LNCAP (cell line): ENCODE measurements around the gene MACROD2.

ENCODE experiments used
- TF ChIP-seq, protein P1 (sequence below): fragments of 450-650 bp; IDR thresholded peaks from 2 replicates; pipeline ENCODE4 v1.5.1; 2017; ENCODE audit warnings: mild to moderate bottlenecking

MACROD2 gene

DNA sequence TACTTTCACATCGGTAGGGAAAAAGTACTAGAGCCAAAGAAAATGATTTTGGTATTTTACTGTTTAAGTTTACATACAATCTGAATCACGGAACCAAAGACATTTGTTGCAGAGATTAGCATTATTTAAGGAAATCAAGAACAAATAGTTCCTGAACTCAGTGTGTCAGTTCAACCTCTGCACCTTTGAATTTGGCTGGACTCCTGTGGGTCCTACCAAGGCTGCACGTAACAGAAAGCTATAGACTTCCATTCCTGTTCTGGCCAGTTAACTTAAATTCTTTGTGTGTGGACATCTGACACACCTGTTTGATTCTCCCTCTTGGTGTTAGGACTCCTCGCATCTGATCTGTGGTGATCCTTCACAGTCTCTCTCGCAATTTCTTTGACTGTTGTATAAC lies 69.6 kb downstream of the MACROD2 start:
- TF ChIP-seq, protein P1, sequence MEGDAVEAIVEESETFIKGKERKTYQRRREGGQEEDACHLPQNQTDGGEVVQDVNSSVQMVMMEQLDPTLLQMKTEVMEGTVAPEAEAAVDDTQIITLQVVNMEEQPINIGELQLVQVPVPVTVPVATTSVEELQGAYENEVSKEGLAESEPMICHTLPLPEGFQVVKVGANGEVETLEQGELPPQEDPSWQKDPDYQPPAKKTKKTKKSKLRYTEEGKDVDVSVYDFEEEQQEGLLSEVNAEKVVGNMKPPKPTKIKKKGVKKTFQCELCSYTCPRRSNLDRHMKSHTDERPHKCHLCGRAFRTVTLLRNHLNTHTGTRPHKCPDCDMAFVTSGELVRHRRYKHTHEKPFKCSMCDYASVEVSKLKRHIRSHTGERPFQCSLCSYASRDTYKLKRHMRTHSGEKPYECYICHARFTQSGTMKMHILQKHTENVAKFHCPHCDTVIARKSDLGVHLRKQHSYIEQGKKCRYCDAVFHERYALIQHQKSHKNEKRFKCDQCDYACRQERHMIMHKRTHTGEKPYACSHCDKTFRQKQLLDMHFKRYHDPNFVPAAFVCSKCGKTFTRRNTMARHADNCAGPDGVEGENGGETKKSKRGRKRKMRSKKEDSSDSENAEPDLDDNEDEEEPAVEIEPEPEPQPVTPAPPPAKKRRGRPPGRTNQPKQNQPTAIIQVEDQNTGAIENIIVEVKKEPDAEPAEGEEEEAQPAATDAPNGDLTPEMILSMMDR, result no peak

DNA sequence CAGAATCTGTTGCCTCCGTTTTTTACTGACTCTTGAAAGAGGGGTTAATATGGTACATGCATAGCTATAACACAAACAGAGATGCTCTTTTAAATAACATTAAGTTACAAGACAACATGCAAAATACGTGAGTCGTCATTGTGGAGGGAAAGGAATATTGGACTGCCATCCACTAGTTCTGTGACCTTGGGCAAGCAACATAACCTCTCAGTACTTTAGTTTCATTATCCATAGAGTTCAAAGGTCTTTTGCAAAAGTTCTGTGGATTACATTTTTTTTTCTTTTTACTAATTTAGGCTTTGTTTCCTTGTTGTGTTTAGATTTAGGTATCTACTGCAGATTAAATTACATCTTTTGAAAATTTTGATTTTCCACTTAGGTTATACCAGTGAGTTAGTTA lies 70.5 kb downstream of the MACROD2 start:
- TF ChIP-seq, protein P1, result no peak

DNA sequence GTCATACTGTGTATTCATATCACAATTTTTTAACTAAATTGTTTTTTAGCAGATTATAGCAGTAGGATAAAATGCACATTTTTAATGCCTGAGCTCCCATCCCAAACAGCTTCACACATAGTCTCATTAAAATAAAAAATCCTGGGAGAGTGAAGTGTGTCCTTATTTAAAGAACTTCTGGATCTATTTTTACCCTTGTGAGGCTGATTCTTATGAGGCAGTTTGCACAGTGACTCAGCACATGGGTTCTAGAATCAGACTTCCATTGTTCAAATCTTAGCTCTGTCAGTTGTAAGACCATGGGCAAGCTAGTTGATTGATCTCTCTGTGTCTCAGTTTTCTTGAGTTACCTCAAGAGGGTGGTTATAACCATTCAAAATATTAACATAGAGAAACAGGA lies 72.3 kb downstream of the MACROD2 start:
- TF ChIP-seq, protein P1, result no peak

DNA sequence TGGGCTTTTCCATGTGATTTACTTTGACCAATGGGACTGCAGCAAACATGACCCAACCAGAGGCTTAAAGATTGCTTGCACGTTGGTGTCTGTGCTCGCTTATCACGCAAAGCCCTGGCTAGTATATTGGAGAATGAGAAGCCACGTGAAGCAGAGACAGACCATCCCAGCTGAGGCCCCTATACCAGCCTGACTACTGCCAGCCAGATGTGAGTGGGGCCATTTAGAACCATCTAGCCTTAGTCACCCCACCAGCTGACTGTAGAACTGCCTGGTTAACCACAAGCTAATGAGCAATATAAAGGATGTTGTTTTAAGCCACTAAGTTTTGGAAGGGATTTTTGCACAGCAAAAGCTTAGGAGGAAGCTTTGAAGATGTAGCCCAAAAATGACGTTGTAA lies 74.5 kb downstream of the MACROD2 start:
- TF ChIP-seq, protein P1, result no peak

DNA sequence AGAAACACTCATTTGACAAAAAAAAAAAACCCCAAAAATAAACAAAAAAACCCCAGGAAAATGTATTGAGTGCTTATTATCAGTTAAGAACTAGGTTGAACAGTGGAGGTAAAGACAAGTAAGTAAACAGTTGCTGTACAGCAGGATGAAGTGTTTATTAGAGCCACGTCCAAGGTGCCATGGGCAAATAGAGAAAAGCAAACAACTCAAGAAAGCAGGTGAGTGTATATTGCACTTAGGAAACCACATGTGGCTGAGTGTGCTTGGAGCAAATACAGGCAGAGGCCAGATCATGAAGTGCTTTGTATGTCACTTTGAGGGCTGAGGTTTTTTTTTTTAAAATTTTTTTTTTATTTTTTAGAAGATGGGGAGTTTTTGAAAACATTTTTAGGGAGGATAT lies 98.3 kb downstream of the MACROD2 start:
- TF ChIP-seq, protein P1, result no peak

DNA sequence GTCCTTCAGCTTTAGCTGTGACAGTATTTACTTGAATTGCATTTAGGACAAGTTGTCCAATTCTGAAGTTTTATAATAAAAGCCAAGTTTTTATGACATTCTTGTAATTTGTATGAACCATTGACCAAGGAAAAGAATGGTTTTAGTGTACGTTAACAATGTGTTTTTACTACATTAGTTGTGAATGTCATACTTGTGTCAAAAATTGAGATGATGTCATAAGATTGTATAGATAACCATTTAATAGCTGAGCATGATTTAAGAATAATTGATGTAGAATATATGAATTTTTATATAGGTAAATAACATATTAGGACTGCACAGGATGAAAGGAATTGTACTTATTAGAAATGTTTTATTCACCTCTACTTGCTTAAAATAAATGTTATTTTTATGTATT lies 102.9 kb downstream of the MACROD2 start:
- TF ChIP-seq, protein P1, result no peak

DNA sequence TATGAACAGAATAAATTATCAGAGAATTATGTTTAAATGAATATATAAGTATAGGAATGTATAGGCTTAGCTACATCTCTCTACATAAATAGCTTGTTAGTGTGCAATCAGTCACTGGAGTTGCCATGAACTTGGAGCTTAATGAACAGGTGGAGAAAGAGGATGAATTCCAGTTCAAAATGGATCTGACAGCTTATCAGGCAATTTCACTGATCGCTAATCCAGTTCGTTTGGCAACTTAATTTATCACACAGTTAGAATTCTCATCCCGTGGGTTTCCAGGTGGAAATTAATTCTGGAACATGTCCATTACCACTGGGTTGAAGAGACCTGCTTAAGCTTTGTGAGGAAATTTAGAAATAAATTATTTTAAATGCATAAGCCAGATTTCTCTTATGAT lies 118.1 kb downstream of the MACROD2 start:
- TF ChIP-seq, protein P1, result no peak

DNA sequence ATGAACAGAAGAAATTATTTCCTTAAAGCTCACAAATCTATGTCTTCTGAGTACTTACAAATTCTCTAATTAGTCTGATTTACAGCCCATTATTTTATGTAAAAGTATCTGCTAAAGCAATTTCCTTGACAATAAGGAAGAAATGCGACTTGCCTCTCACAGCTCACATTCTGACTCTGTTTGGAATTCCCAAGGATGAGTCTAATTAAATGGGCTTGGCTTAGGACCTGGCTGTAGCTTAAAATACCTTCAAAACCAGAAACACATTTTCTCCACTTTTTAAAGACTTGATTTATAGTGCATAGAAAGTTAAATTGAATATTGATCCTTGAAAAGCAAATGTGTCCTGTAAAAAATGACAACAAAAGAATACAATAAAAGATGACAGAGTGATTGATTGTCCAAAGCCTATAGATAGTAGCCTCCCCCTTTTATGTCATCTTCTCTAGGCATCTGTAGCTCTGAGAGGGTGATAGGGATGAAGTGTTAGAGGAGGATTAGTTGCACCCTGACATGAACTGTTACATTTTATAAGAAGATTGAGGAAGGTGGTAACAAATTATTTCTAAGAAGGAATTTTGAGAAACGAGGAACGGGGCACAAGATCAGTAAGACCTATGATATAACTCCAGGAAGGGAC lies 118.9 kb downstream of the MACROD2 start:
- TF ChIP-seq, protein P1, result no peak
